Activated naive CD4-positive, alpha-beta T cell treated with Interleukin-2 at 50 U/mL for 16 hours (primary cell): ENCODE results near the gene ACO2.

ENCODE experiments used
- DNase-seq: peaks from one replicate; pipeline ENCODE4 v3.0.0-alpha.2; 2020

Gene ACO2

DNA sequence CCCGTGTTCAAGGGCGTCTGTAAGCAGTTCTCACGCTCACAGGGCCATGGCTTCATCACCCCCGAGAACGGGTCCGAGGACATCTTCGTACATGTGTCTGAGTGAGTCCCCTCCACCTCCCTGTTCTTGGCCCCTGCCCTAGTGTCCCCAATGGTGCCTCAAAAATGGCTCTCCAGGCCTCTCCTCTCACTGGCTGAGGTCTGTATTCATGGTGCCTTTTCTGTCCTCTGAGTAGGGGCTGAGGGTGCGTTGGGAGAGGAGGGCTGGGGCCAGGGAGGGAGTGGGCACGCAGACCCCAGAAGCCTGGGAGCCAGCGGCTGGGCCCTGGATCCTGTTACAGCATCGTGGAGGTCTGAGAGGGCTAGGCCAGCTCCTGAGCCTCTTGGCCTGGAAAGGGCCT lies 104.8 kb downstream of the ACO2 start:
- DNase-seq: no peak

DNA sequence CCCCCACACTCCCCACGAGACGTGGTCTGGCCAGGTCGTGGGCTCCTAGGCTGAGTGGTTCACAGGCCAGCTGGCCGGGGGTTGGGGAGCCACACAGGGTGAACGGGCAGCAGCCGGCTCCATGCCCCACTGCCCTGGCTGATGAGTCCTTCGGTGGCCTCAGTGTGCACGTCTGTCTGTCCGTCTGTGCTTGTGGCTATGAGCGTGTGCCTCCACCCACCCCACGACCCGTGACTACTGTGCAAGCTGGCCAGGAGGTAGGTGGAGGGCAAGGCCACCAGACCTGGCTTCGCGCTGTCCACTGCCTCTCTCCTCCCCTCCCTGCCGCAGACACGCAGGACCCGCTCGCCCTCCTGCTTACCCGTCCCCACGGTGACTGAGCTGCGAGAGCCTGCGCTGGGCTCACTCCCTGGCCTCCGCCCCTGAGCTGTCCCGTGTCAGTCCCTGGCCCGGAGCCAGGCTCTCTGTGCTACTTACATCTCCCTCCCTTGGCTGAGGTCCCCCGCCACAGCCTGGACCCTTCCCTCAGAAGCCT lies 106.0 kb downstream of the ACO2 start:
- DNase-seq: no peak

DNA sequence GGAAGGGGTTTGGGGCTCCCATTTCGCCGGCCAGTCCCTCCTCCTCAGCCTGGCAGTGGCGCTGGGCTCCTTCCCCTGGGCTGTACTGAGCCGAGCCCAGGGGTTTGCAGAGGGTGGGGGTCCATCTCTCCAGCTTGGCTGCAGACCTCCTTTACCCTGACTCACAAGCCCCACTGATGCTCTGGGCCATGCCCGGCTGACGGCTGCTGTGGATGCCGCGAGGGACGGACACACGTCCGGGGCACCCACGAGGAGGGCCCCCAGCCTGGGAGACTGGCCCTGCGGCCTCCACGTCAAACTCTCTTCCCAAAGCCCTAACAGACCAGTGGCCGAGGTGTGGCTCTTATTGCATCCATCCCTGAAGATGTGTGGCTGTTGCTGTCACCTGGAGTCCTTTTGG lies 106.6 kb downstream of the ACO2 start:
- no peak for DNase-seq

DNA sequence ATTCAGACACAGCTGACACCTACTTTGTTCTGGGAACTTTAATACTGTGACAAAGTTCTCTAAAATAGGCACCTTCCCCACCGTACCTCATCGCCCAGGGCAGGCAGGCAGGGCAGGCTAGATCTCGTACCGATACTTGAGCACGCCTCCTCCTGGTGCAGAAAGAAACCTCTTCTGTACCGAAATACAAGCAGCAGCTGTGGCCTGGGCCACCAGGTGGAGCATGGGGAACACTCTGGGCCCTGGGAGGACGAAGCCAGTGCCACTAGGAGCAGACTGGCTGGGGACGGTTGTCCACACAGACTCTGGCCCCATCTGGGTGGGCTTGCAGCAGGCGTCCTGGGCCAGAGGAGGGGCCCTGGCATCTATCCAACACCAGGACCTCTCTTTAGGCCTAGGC lies 108.0 kb downstream of the ACO2 start:
- DNase-seq: peak; percentile 20

DNA sequence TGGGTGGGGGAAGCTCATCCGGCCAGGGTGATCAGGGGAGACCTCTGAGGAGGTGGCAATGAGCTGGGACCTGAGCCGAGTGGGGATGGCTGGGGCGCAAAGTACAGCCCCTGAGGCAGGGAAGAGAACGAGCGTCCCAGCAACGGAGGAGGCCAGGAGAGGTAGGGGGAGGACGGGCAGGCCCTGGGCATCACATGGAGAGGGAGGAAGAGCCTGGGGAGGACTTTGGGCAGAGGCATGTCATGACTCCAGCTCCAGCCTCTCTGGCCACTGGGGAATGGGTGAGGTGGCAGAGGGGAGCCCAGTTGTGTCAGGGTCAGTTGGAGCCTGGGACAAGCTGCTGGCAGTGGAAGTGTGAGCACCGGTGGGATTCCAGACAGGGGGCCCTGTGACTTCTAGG lies 109.2 kb downstream of the ACO2 start:
- DNase-seq: no peak
